Measurements from ENCODE around the gene OTC. TPM values are rescaled to one million over a fixed set of nuclear protein-coding genes. Genes with fewer than 3 reads are reported as not detected.

Gene OTC
- total RNA-seq, 1 donor from 2014 or later, result 0.71 TPM

DNA sequence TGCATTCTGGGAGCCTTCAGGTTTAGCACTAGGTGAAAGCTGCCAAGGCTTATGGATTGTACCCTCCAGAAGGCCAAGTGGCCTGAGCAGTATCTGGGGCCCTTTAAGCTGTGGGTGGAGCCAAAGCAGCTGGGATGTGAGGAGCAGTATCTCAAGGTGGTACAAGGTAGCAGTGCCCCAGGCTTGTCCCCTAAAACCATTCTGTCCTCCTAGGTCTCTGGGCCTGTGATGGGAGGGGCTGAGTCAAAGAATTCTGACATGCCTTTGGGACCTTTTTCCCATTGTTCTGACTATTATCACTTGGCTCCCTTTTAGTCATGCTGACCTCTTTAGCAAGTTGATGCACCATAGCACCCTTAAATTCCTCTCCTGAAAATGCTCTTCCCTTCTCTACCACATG lies 109.9 kb downstream of the OTC start:
- no peak for ATAC-seq
- Histone ChIP-seq H3K4me1 (no peaks in the 10 kb centered on the region), H3K27ac (no peak overlapping the region), H3K36me3 (no peaks in the 10 kb centered on the region), H3K27me3 (ENCODE audit: low read depth) (no peaks in the 10 kb centered on the region), H3K4me3 (no peak overlapping the region), H3K9me3 (no peaks in the 10 kb centered on the region)
- intact Hi-C loops (cut with DNase I), result no loop called here
- TF ChIP-seq, protein P1, sequence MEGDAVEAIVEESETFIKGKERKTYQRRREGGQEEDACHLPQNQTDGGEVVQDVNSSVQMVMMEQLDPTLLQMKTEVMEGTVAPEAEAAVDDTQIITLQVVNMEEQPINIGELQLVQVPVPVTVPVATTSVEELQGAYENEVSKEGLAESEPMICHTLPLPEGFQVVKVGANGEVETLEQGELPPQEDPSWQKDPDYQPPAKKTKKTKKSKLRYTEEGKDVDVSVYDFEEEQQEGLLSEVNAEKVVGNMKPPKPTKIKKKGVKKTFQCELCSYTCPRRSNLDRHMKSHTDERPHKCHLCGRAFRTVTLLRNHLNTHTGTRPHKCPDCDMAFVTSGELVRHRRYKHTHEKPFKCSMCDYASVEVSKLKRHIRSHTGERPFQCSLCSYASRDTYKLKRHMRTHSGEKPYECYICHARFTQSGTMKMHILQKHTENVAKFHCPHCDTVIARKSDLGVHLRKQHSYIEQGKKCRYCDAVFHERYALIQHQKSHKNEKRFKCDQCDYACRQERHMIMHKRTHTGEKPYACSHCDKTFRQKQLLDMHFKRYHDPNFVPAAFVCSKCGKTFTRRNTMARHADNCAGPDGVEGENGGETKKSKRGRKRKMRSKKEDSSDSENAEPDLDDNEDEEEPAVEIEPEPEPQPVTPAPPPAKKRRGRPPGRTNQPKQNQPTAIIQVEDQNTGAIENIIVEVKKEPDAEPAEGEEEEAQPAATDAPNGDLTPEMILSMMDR (IDR thresholded peaks at IDR 0.05), result no peak
- DNase-seq, result no peak

DNA sequence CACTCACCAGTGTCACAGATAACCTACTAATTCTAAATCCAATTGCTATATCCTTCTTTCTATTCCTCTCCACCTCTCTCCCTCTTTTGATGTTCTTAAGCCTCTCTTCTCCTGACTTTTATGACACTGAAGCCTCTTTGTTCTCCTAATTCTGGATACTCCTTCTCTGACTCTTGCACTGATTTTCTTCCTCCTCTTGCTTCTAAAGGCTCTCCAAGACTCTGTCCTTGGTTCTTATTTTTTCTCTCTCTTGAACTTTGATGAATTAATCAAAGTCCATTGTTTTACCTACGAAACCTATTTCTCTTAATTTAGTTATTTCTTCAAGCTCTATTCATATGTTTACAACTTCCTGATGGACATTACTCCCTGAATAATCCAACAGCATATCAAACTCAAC lies 113.3 kb downstream of the OTC start:
- Histone ChIP-seq H3K4me1 (no peaks in the 10 kb centered on the region), H3K4me3 (no peak overlapping the region), H3K36me3 (no peaks in the 10 kb centered on the region), H3K27me3 (ENCODE audit: low read depth) (no peaks in the 10 kb centered on the region), H3K27ac (no peak overlapping the region), H3K9me3 (no peaks in the 10 kb centered on the region)
- DNase-seq (no peak), ATAC-seq (no peak)
- TF ChIP-seq, protein P1 (IDR thresholded peaks at IDR 0.05), result no peak
- intact Hi-C loops (cut with DNase I), result no loop called here

DNA sequence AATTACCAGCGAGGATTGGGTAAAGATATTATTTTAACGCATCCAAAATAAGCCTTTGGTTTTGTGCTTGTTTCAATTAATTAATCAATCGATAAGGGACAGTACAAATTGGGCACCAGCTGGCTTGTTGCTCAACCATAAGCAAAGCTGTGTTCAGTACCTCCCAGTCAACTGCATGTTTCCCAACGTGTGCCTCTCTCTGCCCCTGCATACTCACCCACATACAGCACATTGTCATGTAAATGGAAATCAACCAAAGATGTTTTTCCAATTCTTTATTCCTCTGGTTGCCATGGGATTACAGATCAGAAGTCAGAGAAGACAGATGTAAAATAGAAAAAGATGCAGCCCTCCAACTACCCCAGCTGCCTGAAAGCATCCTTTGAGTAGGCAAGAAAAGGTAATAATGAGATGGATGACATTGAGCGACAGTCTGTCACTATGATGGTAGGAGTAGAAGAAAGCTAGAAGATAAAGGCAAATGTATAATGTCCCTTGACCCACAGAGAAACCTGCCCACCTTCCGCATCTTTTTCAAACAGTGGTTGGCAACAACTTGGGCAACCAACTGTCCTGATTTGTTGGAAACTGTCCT lies 116.3 kb downstream of the OTC start:
- ATAC-seq, result no peak
- no peaks in the 10 kb centered on the region for H3K9me3 ChIP-seq
- H3K36me3 ChIP-seq, result no peaks in the 10 kb centered on the region
- H3K27me3 ChIP-seq (ENCODE audit: low read depth), result no peaks in the 10 kb centered on the region
- H3K27ac ChIP-seq, result no peak overlapping the region
- H3K4me3 ChIP-seq, result no peak overlapping the region
- TF ChIP-seq, protein P1 (IDR thresholded peaks at IDR 0.05), result no peak
- DNase-seq, result no peak
- intact Hi-C loops (cut with DNase I), result no loop called here
- H3K4me1 ChIP-seq, result no peaks in the 10 kb centered on the region

Other genes starting within 250 kb of the OTC start
- gene SRPX, start 131.7 kb upstream of the OTC start, total RNA-seq, result 59.0 TPM
- gene RPGR, start 25.1 kb upstream of the OTC start, total RNA-seq, result 15.2 TPM
- 54.6 TPM for gene TSPAN7, start 208.9 kb downstream of the OTC start, total RNA-seq

All from lower lobe of right lung (tissue), 2 donors.